HG03280 (cell line): ENCODE data around the gene ARMH3.
"Not testable (repeated sequence)": the region's sequence is repeated elsewhere in the genome, so short reads cannot be mapped to it uniquely, and the experiment has no call there.

ENCODE experiments used
- ATAC-seq: cut with Tn5 transposase; IDR thresholded peaks from one replicate; pipeline ENCODE4 v1.9.1; 2021; ENCODE audit warnings: mild to moderate bottlenecking, moderate library complexity; ENCODE audit not compliant: unreplicated experiment

ARMH3 gene

GRCh38 chr10:102054881-102055646, 909 bp downstream of the ARMH3 start:
- ATAC-seq: not testable (repeated sequence)

- no peak for ATAC-seq
These were observed 9.9 kb downstream of the ARMH3 start for GRCh38 chr10:102046095-102046494.

GRCh38 chr10:102045292-102045691, 10.7 kb downstream of the ARMH3 start:
- no peak for ATAC-seq

GRCh38 chr10:102040305-102041050, 15.5 kb downstream of the ARMH3 start:
- ATAC-seq: no peak

- no peak for ATAC-seq
These were observed 17.6 kb downstream of the ARMH3 start for GRCh38 chr10:102038410-102038809.

- ATAC-seq: not testable (repeated sequence)
These were observed 20.2 kb downstream of the ARMH3 start for GRCh38 chr10:102035807-102036206.

- ATAC-seq: no peak
These were observed 22.2 kb downstream of the ARMH3 start for GRCh38 chr10:102033787-102034186.

GRCh38 chr10:102027261-102027660, 28.7 kb downstream of the ARMH3 start:
- no peak for ATAC-seq

GRCh38 chr10:102024799-102025198, 31.2 kb downstream of the ARMH3 start:
- ATAC-seq: no peak

GRCh38 chr10:102020938-102021337, 35.0 kb downstream of the ARMH3 start:
- no peak for ATAC-seq

GRCh38 chr10:102017295-102017694, 38.7 kb downstream of the ARMH3 start:
- no peak for ATAC-seq

GRCh38 chr10:102016416-102016815, 39.6 kb downstream of the ARMH3 start:
- no peak for ATAC-seq

GRCh38 chr10:102010961-102011360, 45.0 kb downstream of the ARMH3 start:
- no peak for ATAC-seq

- no peak for ATAC-seq
These were observed 46.1 kb downstream of the ARMH3 start for GRCh38 chr10:102009801-102010425.

GRCh38 chr10:102007796-102008195, 48.2 kb downstream of the ARMH3 start:
- ATAC-seq: no peak

- not testable (repeated sequence) for ATAC-seq
These were observed 48.9 kb downstream of the ARMH3 start for GRCh38 chr10:102007031-102007430.

- ATAC-seq: no peak
These were observed 51.6 kb downstream of the ARMH3 start for GRCh38 chr10:102004376-102004775.

GRCh38 chr10:102003541-102003940, 52.4 kb downstream of the ARMH3 start:
- ATAC-seq: no peak

- ATAC-seq: peak; percentile 61
These were observed 54.4 kb downstream of the ARMH3 start for GRCh38 chr10:102001435-102002068.

- ATAC-seq: no peak
These were observed 58.2 kb downstream of the ARMH3 start for GRCh38 chr10:101997803-101998202.

- ATAC-seq: no peak
These were observed 60.4 kb downstream of the ARMH3 start for GRCh38 chr10:101995451-101996063.
